Left renal cortex interstitium (tissue), 4 donors: ENCODE data around the gene DPP10. TPM values are rescaled to one million over a fixed set of nuclear protein-coding genes. Genes with fewer than 3 reads are reported as not detected.
"Not testable (repeated sequence)": the region's sequence is repeated elsewhere in the genome, so short reads cannot be mapped to it uniquely, and the experiment has no call there.

Experiments used
- DNase-seq, 4 donors: peaks; one replicate each; pipeline ENCODE4 v3.0.0-alpha.2; 2013; ENCODE audit warnings: low read depth in 4 of 4, low spot score in 2 of 4, missing footprints in 1 of 4
- polyA plus RNA-seq, 4 donors: library from polyadenylated mRNA; unstranded; fragments of 120-200 nt; gene quantifications; one replicate each; pipeline ENCODE4 v1.2.1, GENCODE V29; 2013; ENCODE audit not compliant: insufficient read length in 4 of 4

Gene DPP10
- 10 to 100 TPM; 12.0 to 14.9 (median 13.1) TPM for polyA plus RNA-seq

DNA sequence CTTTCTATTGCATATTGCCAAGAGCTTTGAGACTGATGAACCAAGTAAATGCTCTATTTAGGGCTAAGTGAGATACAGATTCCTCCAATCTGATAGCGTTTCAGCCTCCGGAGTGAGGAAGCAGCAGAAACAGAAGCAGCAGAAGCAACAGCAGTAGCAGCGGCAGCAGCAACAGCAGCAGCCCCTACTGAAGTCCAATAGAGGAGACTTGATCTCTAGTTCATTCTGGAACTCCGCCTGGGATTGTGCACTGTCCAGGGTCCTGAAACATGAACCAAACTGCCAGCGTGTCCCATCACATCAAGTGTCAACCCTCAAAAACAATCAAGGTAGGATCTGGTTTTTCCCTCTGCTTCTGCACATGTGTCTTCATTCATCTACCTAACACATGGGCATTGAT lies at the start of gene DPP10:
Gene DPP10 (plus strand): TSS at position 132 of the 400 bp plus-strand sequence.
- DNase-seq = peak; percentile 21 to 72 (median 39)

DNA sequence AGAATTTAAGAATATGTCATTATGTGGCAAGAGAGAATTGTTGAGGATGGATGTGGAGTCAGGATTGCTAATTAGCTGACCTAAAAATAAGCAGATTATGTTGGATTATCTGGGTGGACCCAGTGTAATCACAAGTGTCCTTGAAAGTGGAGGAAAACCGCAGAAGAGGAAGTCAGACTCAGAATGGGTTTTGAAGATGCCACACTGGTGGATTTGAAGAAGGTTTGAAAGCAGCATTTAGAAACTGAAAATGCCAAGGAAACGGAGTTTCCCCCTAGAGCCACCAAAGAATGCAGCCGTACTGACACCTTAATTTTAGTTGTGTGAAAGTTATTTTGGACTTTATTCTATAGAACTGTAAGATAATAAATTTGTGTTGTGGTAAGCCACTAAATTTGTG lies 41.6 kb upstream of the DPP10 start:
- no peak for DNase-seq

DNA sequence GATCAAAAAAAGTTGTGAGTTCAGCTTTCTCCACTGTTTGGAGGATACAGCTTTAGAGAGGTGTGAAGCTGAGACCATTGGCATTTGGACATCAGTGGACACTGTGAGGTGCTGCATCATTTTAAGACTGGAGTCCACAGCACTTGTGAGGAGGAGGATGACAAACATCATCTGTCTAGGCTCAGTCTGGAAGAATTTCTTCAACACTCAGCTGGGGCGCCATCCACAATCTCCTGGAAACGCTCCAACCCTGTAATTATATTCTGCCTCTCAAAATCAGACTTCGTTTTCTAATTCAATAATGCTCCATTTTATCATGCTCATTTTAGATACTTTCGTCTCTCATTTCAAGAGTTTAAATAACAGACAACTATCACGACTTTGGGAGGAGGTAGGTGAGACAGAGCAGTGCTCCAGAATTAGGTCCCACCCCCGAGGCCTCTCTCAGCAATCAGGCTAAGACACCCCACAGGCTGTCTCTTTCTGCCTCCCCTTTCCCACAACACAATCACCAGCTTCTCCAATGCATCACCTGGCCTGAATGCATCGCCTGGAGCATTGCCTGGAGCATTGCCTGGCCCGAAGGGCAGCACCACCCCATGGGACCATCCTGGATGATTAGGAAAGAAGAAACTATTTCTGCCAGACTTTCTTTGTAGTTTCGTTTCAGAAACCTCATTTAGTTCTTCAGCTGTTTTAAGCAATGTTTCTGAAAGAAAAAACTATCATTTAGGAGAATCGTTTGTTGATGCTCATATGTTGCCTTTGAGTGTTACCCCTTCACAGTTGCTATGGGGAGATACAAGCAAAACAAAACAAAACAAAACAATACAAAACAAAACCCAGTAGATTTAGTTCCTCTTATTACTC lies 37.0 kb upstream of the DPP10 start:
- no peak for DNase-seq

DNA sequence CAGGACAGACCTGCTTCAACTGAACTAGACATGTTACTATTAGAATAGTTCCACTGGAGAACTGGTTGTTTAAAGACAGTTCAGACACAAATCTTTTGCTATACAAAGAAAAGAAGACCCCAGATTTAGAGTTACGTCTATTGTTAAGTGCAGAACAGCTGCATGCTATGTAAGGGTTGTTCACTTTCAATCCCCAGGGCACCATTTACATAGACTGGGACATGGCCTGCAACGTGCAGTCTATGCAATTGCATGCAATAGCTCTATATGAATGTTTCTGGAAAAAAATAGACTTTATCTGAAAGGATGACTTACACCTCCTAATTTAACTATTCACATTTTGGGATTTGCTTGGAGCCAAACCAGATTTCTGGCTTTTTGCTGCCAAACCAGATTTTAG lies 36.1 kb upstream of the DPP10 start:
- no peak for DNase-seq

DNA sequence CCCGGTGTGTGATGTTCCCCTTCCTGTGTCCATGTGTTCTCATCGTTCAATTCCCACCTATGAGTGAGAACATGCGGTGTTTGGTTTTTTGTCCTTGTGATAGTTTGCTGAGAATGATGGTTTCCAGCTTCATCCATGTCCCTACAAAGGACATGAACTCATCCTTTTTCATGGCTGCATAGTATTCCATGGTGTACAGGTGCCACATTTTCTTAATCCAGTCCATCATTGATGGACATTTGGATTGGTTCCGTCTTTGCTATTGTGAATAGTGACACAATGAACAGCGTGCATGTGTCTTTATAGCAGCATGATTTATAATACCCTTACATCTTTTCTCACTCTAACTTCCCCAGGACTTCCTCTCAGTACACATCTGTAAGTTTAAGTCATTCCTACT lies 35.1 kb upstream of the DPP10 start:
- DNase-seq = not testable (repeated sequence)

DNA sequence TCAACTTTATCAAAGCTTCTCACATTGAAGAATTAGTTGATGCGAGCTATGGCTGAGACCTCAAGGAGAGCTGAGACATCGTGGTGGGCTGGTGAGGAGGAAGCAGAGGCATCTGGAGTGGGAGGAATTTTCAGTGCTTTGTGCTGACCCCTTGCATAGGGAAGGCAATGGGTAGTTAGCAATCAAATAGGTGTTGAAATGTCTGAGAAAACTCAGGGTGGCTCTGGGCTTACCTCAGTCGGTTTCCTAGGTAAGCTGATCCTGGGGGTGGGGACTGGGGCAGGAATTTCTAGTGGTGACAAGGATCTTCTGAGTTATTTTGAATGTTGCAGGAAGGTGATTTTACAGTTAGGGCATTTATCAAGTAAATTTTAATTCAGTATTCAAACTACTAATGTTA lies 20.7 kb upstream of the DPP10 start:
- no peak for DNase-seq

DNA sequence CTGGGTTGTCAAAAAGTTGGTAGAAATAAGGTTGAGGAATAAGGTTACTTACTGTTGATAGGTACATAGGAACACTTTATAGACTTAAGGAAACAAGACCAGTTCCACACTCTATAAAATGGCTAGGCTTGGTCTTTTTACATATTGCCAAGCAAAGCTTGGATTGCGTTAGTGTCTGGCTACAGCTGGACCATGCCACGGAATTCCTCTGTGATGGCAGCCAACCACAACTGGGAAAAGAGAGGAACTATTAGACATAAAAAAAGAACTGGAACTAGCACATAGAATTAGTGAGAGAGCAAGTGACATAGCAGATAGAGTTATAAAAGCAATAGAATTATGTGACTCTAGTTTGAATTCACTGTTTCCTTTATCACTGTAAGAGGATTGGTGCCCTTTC lies 17.7 kb upstream of the DPP10 start:
- no peak for DNase-seq

DNA sequence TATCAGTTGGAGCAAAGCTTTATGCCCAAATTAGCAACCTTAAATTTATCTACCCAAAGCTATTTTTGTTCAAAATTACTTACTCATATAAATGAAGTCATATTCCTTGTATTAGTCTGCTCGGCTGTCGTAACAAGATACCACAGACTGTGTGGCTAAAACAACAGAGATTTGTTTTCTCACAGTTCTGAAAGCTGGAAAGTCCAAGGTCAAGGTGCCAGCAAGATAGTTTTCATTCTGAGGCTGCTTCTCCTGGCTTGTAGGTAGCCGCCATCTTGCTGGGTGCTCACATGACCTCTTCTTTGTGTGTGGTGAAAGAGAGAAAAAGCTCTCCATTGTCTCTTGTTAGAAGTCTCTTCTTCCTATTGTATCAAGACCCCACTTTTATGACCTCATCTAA lies 15.7 kb upstream of the DPP10 start:
- no peak for DNase-seq

DNA sequence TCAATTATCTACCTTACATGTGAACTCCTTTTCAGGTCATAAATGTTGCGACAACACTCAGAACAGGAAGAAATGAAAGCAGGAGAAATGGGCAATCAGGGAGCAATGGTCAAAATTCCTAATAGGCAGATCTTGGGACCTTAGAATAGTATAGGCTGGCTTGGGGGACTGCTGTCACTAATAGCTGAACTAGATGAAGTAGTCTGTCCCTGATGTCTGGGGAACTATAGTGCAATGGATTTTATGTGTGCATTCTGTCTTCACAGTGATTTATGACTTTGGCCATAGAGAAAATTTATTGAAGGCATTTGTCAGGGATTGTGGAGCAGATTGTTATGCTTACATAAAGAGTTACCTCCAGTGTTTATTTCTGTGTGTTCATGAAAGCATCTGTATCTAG lies 6.1 kb upstream of the DPP10 start:
- DNase-seq = no peak

DNA sequence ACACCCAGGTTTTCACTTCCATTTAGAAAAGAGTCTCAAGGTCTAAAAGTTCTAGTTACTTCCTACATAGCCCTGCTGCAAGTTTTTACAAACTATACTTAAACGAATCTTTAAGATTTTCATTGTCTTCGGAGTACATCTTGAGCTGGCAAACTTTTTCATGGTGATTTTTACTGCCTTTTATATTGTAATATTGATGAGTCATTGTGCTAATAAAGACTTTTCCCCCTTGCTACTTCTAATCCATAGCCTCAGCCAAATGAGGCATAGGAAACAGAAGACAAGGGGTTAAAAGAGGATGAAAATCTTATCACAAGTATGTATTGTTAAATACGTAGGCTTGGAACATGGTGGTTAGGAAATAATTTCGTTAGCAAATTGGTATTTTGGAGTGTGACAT lies 4.1 kb downstream of the DPP10 start:
- DNase-seq = no peak

DNA sequence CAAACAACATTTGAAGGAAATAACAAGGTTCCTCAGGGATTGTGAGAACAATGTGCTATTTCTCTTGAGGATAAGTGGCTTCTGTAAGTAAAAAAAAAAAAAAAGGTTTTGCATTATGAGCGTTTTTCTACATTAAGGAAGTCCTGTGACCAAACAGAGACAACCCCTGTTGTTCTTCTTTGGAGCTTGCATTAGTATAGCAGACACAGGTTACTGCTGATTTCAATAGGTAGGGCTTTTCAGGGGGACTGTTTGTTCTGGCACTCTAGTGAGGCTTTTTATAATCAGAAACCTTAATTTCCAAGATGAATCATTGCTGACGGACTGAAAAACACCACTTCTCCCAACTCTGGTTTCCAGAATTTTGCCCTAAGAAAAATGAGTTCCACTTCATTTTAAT lies 8.2 kb downstream of the DPP10 start:
- DNase-seq = no peak

DNA sequence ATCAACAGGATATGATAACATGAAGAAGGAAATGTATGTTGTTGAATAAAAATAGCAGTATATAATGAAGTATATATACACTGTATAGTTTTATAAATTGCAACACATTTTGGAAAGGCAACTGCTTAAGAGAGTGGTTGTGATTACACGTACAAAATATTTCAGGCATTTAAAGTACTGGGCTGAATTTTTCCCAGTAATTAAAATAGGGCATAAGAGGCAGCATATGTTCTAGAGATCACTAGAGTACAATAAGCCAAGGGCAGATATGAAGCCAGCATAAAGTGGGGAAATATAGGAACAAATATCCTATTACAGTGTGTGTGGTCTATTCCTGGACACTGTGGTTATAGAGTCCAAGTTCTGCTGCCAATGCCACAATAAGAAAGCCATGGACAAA lies 14.1 kb downstream of the DPP10 start:
- DNase-seq = no peak

DNA sequence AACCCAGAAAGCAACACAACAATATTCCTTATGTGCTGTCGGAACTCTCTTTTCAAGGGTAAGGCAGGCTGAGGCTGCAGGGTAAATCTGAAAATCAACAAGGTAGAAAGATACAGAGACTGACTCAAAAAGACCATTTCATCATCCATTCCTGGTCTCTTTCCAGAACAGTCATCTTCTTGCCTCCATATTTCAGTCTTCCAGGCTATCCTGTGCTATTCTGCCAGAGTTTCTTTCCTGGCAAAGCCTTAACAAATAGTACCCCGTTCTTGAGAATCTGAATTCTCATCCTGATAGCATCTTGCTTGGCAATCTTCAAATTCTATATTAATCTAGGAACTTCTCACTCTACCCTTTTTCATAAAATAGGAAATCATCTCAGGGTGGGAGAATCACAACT lies 15.5 kb downstream of the DPP10 start:
- no peak for DNase-seq

DNA sequence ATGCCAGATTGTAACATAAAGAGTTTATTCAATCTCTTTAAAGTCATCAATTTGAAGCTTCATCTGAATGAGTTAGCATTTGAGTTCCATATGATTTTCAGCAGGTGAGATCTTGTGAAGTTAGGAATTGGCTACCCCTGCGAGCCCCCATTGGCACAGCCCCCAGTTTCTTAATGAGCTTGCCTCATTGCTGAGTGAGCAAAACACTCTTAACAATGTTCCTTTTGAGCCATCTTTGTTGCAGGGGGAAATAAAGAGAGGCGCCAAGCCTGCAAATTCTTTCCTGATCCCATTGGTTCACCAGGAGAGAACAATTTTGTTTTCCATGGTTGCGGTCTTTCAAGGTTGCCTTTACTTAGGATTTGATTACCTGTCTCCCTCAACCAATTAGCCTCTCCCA lies 18.7 kb downstream of the DPP10 start:
- DNase-seq = no peak

DNA sequence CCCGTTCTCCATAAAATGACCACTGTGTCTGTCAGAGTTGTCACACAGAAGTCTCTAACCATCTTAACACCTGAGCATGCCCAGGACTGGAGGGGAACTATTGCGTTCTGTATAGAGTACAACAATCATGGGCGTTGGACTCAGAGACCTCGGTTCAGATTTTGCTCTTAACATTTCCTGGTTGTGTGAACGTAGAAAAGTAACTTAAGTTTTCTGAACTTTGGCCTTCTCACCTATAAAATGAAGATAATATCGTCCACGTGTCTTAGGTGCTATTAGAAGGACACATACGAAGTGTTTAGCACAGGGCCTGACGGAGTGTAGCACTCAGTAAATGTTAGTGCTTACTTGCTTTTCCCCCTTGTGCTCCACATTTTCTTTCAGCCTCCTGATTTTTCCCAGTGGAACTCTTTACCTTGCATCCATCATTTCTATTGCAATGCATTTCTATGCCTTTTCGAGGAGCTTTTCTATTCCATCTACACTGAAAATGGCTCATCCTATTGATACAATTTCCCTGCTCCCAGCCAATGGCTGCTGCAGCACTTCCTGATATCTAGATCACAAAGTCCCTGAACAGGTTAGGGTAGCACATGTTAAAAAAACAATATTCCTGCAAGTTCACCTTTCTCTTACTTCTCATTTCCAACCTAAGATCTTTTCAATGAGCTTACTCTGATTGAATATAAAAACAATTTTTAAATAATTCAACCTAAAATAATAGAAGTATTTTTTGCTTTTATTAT lies 22.7 kb downstream of the DPP10 start:
- DNase-seq = no peak

DNA sequence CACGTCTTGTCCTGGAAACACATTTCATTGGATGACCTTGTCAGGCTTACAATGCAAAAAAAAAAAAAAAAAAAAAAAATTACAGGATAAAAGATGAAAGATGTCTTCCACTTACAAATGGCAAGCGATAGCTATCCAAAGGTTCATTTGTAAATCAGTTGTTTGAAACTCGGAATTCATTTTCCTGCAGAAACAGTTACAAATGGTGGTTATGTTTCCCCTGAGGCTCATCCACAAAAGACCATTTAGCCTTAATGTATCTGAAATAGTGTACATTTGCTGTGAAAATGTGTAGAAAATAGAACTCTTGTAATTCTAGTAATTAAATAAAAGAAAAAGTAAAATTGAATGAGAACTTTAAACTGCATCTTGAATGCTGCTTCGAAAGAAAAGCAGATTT lies 25.9 kb downstream of the DPP10 start:
- no peak for DNase-seq

DNA sequence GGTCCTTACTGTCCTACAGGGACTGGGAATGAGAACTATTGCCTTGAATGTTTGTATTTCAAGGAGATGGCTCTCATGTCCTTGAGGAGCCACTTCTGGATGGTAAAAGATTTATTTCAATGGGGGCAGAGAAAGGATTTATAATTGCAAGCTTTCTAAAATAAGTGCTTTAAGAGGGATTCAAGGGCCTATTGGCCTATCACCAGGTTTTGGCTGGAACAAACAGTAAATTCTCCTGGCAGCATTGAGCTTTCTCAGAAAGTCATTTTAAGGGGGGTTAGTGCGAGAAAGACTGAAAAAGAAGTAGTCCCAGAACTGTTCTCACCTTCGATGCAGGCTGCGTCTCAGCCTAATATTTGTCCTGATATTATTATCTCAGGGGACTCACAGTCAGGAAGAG lies 29.8 kb downstream of the DPP10 start:
- DNase-seq = no peak

DNA sequence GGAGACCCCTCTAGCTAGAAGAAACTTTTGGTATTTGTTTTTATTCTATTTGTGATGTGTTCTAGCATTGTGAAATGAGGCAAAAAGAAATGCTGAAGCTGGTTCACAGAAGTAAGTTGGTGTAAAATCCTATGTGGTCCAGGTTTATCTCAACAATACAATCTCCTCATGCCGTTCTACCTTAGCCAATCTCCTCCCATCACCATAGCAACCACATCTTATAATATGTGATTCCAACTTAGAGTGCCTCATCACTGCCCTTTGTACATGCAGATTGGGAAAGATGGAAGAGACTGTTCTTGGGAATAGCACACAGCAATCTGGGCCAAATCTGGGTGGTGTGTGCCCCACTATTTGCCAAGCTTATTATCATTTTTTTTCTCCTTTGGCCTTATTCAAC lies 30.3 kb downstream of the DPP10 start:
- no peak for DNase-seq

DNA sequence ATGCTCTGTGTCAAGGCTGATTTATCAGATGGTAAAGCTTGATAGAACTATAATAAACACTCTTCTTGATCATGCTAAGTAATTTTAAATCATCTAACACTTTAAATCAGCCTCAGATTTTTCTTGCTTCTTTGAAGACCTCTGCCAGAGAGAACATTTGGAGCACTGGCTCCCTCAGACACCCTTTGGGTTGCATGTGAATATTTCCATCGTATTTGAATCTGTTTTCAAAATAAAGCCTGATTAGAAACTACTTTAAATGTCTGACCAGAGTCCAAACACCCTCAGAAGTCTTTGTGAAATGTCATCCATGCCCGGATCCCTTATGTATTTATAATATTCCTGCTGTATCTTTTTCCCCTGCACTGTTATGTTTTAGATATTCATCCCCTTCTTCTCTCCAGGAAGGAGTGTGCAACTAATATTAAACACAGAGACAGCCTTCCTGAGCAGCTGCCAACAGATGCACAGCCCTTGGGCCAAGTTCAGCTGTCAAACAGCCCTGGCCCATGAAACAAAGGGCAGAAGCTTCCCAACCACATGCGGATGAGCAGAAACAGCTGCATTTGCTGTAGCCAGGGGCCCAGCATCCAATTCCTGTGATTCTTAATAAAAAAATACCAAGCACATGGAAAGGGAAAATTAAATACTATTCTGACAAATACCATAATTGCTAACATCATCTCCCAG lies 46.5 kb downstream of the DPP10 start:
- no peak for DNase-seq

DNA sequence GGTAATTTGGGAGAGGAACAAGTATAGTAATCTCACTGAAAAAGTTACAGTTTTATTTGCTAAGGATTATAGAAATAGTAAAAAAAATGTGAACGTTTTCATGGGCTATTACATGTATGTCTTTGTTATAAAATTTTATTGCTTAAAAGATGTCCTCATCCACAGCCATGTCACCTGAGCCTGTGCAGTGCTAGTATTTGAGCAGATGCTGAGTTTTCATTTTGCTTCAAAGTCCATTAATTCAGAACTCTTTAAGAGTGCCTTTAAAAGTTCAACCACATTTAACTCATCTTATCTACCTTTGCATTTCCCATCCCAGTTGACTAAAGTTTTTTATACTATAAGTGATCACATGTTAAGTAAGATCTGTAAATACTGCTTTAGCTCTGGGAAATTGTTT lies 52.6 kb downstream of the DPP10 start:
- no peak for DNase-seq

DNA sequence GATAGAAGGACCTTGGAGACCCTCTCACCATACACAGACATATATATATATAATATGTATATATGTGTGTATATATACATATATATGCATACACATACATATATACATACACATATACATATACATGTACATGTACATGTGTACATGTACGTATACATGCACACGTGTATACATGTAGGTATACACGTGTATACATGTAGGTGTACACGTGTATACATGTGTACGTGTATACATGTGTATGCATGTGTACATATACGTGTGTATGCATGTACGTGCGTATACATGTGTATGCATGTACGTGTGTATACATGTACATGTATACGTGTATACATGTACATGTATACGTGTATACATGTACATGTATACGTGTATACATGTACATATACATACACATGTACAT lies 54.5 kb downstream of the DPP10 start:
- no peak for DNase-seq
